Keratinocyte (primary cell): ENCODE data around the gene ZNF571. TPM values are rescaled to one million over a fixed set of nuclear protein-coding genes. Genes with fewer than 3 reads are reported as not detected.

Source experiments
- DNase-seq: peaks from one replicate; pipeline ENCODE4 v3.0.0-alpha.2; 2011; ENCODE audit warnings: low read depth, missing footprints, low spot score
- FAIRE-seq: peaks from 2 replicates; lab custom pipeline; 2011; peaks lifted over from hg19 to GRCh38; lab: Jason Lieb, UNC
- H2AFZ ChIP-seq: 2 replicates; pipeline ENCODE4 v1.6.0; 2012; ENCODE audit warnings: low read length, control low read depth, inconsistent platforms; ENCODE audit not compliant: control insufficient read depth
- H3K27ac ChIP-seq: 2 replicates; pipeline ENCODE4 v1.5.1; 2011; ENCODE audit warnings: low read length; ENCODE audit not compliant: control insufficient read depth, insufficient read depth
- H3K27me3 ChIP-seq: 3 replicates; pipeline ENCODE4 v1.6.0; 2011; ENCODE audit warnings: low read length; ENCODE audit not compliant: control insufficient read depth, insufficient read depth; ENCODE audit errors: extremely low read depth
- H3K36me3 ChIP-seq, 2 experiments: 2 replicates in 1 of 2; 3 replicates in 1 of 2; pipeline ENCODE4 v1.5.1; 2011; ENCODE audit warnings: low read length in 2 of 2, mild to moderate bottlenecking in 1 of 2; ENCODE audit not compliant: control insufficient read depth in 2 of 2, insufficient read depth in 2 of 2; ENCODE audit errors: extremely low read depth in 1 of 2
- H3K4me1 ChIP-seq: 3 replicates; pipeline ENCODE4 v1.5.1; 2011; ENCODE audit warnings: low read length; ENCODE audit not compliant: control insufficient read depth, insufficient read depth; ENCODE audit errors: extremely low read depth
- H3K4me2 ChIP-seq: 3 replicates; pipeline ENCODE4 v1.6.0; 2011; ENCODE audit warnings: low read depth, low read length; ENCODE audit not compliant: control insufficient read depth, insufficient read depth; ENCODE audit errors: extremely low read depth
- H3K4me3 ChIP-seq, 3 experiments: fragments of 200-600 bp in 1 of 3; sonication (generic) in 1 of 3; 2 replicates in 2 of 3; 3 replicates in 1 of 3; pipeline ENCODE4 v1.5.1; 2011 to 2016; ENCODE audit warnings: low read length in 3 of 3, mild to moderate bottlenecking in 3 of 3, control low read depth in 2 of 3, inconsistent platforms in 1 of 3, low read depth in 1 of 3, mixed read lengths in 1 of 3, mixed run types in 1 of 3, moderate library complexity in 1 of 3; ENCODE audit not compliant: control insufficient read depth in 2 of 3, insufficient read depth in 2 of 3; ENCODE audit errors: extremely low read depth in 1 of 3
- H3K79me2 ChIP-seq: 2 replicates; pipeline ENCODE4 v1.6.0; 2012; ENCODE audit warnings: low read length; ENCODE audit not compliant: control insufficient read depth, insufficient read depth
- H3K9ac ChIP-seq: 3 replicates; pipeline ENCODE4 v1.6.0; 2011; ENCODE audit warnings: low read length; ENCODE audit not compliant: control insufficient read depth, insufficient read depth; ENCODE audit errors: extremely low read depth
- H3K9me1 ChIP-seq: 3 replicates; pipeline ENCODE4 v1.6.0; 2011; ENCODE audit warnings: low read length; ENCODE audit not compliant: control insufficient read depth, insufficient read depth; ENCODE audit errors: extremely low read depth
- H3K9me3 ChIP-seq: 2 replicates; pipeline ENCODE4 v1.5.1; 2012; ENCODE audit warnings: low read depth, low read length; ENCODE audit not compliant: control insufficient read depth
- H4K20me1 ChIP-seq: 3 replicates; pipeline ENCODE4 v1.6.0; 2011; ENCODE audit warnings: low read length; ENCODE audit not compliant: control insufficient read depth, insufficient read depth; ENCODE audit errors: extremely low read depth
- CTCF ChIP-seq, 3 experiments: IDR thresholded peaks in 1 of 3; conservative IDR thresholded peaks in 1 of 3; optimal IDR thresholded peaks in 1 of 3; 2 replicates in 2 of 3; 3 replicates in 1 of 3; pipeline versions ENCODE3 to v1.5.1; 2011; ENCODE audit warnings: low read length in 3 of 3, mild to moderate bottlenecking in 3 of 3, moderate library complexity in 2 of 3, control low read depth in 1 of 3, inconsistent platforms in 1 of 3; ENCODE audit not compliant: insufficient read depth in 2 of 3; ENCODE audit errors: extremely low read depth in 1 of 3
- EZH2 ChIP-seq: IDR thresholded peaks from one replicate; pipeline ENCODE4 v1.6.1; 2012; ENCODE audit warnings: inconsistent platforms, mild to moderate bottlenecking, low read length, moderate library complexity
- dilution Hi-C: fragments of 300-500 bp; cut with MboI; formaldehyde crosslinking; loops from one replicate; pipeline ENCODE4 v1.7.0; 2020; ENCODE audit warnings: low sequenced_read_pairs; ENCODE audit not compliant: extremely low pct_ligation_motif_present
- polyA minus RNA-seq, 3 experiments: library from RNA; depleted of rRNA, polyadenylated mRNA; stranded (reverse); fragments of >200 nt; gene quantifications; 1 replicate in 1 of 3; 2 replicates in 1 of 3; 3 replicates in 1 of 3; pipeline ENCODE4 v1.2.3, GENCODE V29; 2011
- polyA plus RNA-seq, 5 experiments: library from polyadenylated mRNA; depleted of rRNA in 3 of 5; stranded (reverse) in 3 of 5; stranded (forward) in 1 of 5; unstranded in 1 of 5; fragments of >200 nt; gene quantifications; 1 replicate in 1 of 5; 2 replicates in 3 of 5; 3 replicates in 1 of 5; pipeline versions ENCODE4 v1.2.1 to v1.2.3, GENCODE V29; 2011 to 2012; ENCODE audit warnings: missing spikeins in 2 of 5, low read depth in 1 of 5, low replicate concordance in 1 of 5

ZNF571 gene
- polyA plus RNA-seq (1.6 to 4.0 TPM (median 2.4 TPM) in 3 replicates), polyA minus RNA-seq (0.30 to 3.3 TPM (median 3.0 TPM) in 3 replicates)
- polyA plus RNA-seq (2011; ENCODE audit: low read depth): 1.2 TPM
- 0.77 and 2.6 TPM in 2 replicates for polyA plus RNA-seq (2011; cell fraction: cytosol; rRNA removed)
- polyA plus RNA-seq (2011; cell fraction: nucleus; rRNA removed): 6.8 and 7.4 TPM in 2 replicates
- 1.5 and 4.6 TPM in 2 replicates for polyA plus RNA-seq (2012; ENCODE audit: low replicate concordance)
- polyA minus RNA-seq (2011; cell fraction: cytosol; rRNA and poly(A)+ RNA removed): 2.1 TPM
- 3.0 and 13.9 TPM in 2 replicates for polyA minus RNA-seq (2011; cell fraction: nucleus; rRNA and poly(A)+ RNA removed)

- dilution Hi-C loops: no loop called here
- TF ChIP-seq CTCF (optimal IDR thresholded peaks at IDR 0.05 in 1 of 3, IDR thresholded peaks at IDR 0.05 in 1 of 3, conservative IDR thresholded peaks at IDR 0.05 in 1 of 3; ENCODE audit: extremely low read depth in 1 of 3, insufficient read depth in 2 of 3, low read length in 3 of 3): no peak
- TF ChIP-seq EZH2: no peak
These were observed at the start of gene ZNF571, which contains the start of gene ZNF540 for GRCh38 chr19:37594304-37594981. Gene ZNF571 (minus strand): TSS chr19:37594792. CDS start chr19:37586676, 8,116 bp downstream. Gene ZNF540 (plus strand): TSS chr19:37594876. CDS start chr19:37598448, 3,572 bp downstream.

DNA sequence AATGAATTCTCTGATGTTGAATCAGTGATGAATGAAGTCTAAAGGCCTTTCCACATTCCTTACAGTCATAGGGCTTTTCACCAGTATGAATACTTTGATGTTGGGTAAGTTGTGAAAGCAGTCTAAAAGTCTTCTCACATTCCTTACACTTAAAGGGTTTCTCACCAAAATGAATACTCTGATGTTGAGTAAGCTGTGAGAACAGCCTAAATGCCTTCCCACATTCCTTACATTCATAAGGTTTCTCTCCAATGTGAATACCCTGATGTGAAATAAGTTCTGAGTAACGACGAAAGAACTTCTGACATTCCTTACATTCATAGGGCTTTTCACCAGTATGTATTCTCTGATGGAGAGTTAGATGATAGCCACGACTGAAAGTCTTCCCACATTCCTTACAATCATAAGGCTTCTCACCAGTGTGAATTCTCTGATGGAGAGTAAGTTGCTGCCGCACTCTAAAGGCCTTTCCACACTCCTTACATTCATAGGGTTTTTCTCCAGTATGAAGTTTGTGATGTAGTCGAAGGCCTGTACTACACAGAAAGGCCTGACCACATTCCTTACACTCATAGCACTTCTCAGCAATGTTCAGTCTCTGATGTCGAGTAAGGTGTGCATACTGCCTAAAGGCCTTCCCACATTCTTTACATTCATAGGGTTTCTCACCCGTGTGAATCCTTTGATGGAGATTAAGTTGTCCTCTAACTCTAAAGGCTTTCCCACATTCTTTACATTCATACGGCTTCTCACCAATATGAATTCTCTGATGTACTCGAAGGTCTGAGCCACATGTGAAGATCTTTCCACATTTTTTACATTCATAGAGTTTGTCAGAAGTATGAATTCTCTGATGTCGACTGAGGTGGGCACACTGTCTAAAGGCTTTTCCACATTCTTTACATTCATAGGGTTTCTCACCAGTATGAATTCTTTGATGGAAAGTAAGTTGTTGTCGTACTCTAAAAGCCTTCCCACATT, 40.8 kb upstream of the ZNF571 start:
- H3K9me1 ChIP-seq: no peaks in the 10 kb centered on the region
- dilution Hi-C loops: no loop called here
- no peak overlapping the region for H3K27ac ChIP-seq
- H3K36me3 ChIP-seq: peaks cover 4 to 5% of the 10 kb centered on the region in 2 experiments
- H3K9ac ChIP-seq: no peak overlapping the region
- DNase-seq (no peak), FAIRE-seq (peak; percentile 26)
- no peaks in the 10 kb centered on the region for H3K4me1 ChIP-seq
- no peak overlapping the region for H3K4me3 ChIP-seq
- no peaks in the 10 kb centered on the region for H4K20me1 ChIP-seq
- TF ChIP-seq CTCF (optimal IDR thresholded peaks at IDR 0.05 in 1 of 3, IDR thresholded peaks at IDR 0.05 in 1 of 3, conservative IDR thresholded peaks at IDR 0.05 in 1 of 3; ENCODE audit: extremely low read depth in 1 of 3, insufficient read depth in 2 of 3, low read length in 3 of 3) (no peak), EZH2 (no peak)
- no peaks in the 10 kb centered on the region for H3K79me2 ChIP-seq
- H3K4me2 ChIP-seq: no peak overlapping the region
- H3K9me3 ChIP-seq: peaks cover 14% of the 10 kb centered on the region
- H3K27me3 ChIP-seq: no peaks in the 10 kb centered on the region
- no peak overlapping the region for H2AFZ ChIP-seq

More at GRCh38 chr19:37594304-37594981, at the start of gene ZNF571, which contains the start of gene ZNF540:
- DNase-seq: peak; percentile 79
- peak within 1 kb of the TSS; percentile 99 for H3K4me2 ChIP-seq
- H3K36me3 ChIP-seq: no peaks in the 10 kb centered on the region
- FAIRE-seq: peak; percentile 78
- peaks cover 11% of the 10 kb centered on the region for H3K4me1 ChIP-seq
- no peaks in the 10 kb centered on the region for H3K79me2 ChIP-seq
- H3K27me3 ChIP-seq: no peaks in the 10 kb centered on the region
- no peaks in the 10 kb centered on the region for H4K20me1 ChIP-seq
- no peaks in the 10 kb centered on the region for H3K9me3 ChIP-seq
- peak within 1 kb of the TSS; percentile 99 for H2AFZ ChIP-seq
- no peaks in the 10 kb centered on the region for H3K9me1 ChIP-seq
- peak within 1 kb of the TSS; percentile 58 to 97 (median 96) for H3K4me3 ChIP-seq
- H3K9ac ChIP-seq: peak within 1 kb of the TSS; percentile 87
- H3K27ac ChIP-seq: peak within 1 kb of the TSS; percentile 89
